ENCODE results near the gene EHMT1. TPM values are rescaled to one million over a fixed set of nuclear protein-coding genes. Genes with fewer than 3 reads are reported as not detected.
A peak's percentile ranks its signal among the peaks of the same experiment; 100 is the strongest.

The EHMT1 gene
- total RNA-seq, 1 donor from 2014 or later, result 82.7 TPM

DNA sequence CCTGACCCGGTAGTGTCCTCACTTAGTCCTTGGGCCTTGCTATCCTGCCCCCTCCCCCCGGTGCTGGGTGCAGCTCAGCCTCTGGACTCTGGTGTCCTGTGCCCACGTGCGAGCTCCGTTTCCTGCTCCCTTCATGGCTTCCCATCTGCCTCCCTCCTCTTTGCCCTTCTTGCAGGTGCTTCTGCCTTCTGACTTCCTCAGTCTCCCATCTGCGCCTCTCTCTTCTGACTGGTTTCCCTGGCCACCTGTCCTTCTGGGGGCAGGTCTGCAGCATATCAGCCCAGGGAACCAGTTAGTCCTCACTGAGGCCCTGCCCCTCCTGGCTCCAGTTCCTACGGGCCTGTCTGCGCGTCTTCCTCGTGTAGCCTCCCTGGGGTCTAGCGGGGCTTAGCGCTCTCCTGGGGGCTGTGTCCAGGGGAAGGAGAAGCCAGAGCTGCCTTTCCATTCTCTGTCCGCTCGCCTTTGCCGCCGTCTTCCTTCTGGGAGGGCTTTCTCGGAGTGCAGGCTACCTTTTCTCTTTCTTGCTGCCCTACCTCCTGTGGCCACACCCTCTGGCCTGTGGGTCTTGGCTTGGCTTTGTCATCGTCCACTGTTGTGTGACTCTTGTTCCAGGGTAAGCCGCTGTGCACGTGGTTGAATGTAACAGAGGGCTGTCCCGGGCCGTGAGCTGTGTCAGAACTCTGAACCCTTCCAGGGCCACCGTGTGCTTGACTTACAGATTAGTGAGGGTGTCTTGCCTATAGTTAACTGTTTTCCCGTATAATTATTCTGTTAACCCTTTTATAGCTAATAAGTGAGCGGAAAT is 51.8 kb downstream of the EHMT1 start:
- Histone ChIP-seq H3K36me3 (no peaks in the 10 kb centered on the region), H3K27me3 (no peaks in the 10 kb centered on the region), H3K9me3 (no peaks in the 10 kb centered on the region), H3K27ac (no peak overlapping the region), H3K4me1 (peaks cover 31% of the 10 kb centered on the region), H3K4me3 (no peak overlapping the region)
- intact Hi-C loops (cut with DNase I), result no loop called here
- ATAC-seq (peak; percentile 53), DNase-seq (peak; percentile 64)
- TF ChIP-seq, protein P1, sequence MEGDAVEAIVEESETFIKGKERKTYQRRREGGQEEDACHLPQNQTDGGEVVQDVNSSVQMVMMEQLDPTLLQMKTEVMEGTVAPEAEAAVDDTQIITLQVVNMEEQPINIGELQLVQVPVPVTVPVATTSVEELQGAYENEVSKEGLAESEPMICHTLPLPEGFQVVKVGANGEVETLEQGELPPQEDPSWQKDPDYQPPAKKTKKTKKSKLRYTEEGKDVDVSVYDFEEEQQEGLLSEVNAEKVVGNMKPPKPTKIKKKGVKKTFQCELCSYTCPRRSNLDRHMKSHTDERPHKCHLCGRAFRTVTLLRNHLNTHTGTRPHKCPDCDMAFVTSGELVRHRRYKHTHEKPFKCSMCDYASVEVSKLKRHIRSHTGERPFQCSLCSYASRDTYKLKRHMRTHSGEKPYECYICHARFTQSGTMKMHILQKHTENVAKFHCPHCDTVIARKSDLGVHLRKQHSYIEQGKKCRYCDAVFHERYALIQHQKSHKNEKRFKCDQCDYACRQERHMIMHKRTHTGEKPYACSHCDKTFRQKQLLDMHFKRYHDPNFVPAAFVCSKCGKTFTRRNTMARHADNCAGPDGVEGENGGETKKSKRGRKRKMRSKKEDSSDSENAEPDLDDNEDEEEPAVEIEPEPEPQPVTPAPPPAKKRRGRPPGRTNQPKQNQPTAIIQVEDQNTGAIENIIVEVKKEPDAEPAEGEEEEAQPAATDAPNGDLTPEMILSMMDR (IDR thresholded peaks at IDR 0.05), result no peak

DNA sequence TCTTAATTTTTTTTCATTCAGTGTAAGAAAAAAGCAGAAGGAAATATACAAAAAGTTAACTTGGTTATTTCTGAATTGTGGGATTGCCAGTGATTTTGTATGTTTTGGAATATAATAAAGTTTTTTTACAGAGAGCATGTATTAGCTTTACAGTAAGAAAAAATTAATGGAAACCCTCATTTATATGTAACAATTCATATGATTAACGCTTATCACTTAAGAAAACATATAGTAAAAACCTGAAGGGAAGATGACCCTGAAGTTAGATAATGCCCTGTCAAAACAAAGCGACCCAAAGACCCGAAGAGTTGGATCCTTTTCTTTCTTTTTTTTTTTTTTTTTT is 52.4 kb downstream of the EHMT1 start:
- Histone ChIP-seq H3K27ac (no peak overlapping the region), H3K9me3 (no peaks in the 10 kb centered on the region), H3K4me3 (no peak overlapping the region), H3K4me1 (peaks cover 28% of the 10 kb centered on the region), H3K27me3 (no peaks in the 10 kb centered on the region), H3K36me3 (no peaks in the 10 kb centered on the region)
- intact Hi-C loops (cut with DNase I), result no loop called here
- TF ChIP-seq, protein P1 (IDR thresholded peaks at IDR 0.05), result no peak
- ATAC-seq (no peak), DNase-seq (no peak)

DNA sequence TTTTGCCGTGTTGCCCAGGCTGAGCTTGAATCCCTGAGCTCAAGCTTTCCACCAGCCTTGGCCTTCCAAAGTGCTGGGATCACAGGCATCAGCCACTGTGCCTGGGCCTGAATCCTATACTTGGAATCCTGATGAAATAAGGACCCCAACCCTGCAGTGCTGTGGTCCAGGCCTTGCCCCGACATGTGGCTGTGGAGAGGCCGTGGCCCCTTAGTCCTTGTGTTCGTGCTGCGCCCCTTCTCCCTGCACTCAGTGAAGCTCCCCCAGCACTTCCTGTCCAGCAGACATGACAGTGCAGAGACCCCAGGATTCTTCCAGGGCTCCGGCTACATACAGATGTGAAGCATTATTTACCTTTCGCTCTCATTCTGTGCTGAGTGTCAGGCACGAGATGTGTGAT is 52.9 kb downstream of the EHMT1 start:
- DNase-seq, result peak; percentile 56
- TF ChIP-seq, protein P1 (IDR thresholded peaks at IDR 0.05), result no peak
- intact Hi-C loops (cut with DNase I), result no loop called here
- ATAC-seq, result no peak
- no peaks in the 10 kb centered on the region for H3K36me3 ChIP-seq
- H3K27ac ChIP-seq, result no peak overlapping the region
- no peak overlapping the region for H3K4me3 ChIP-seq
- H3K9me3 ChIP-seq, result no peaks in the 10 kb centered on the region
- peaks cover 23% of the 10 kb centered on the region for H3K4me1 ChIP-seq
- no peaks in the 10 kb centered on the region for H3K27me3 ChIP-seq

DNA sequence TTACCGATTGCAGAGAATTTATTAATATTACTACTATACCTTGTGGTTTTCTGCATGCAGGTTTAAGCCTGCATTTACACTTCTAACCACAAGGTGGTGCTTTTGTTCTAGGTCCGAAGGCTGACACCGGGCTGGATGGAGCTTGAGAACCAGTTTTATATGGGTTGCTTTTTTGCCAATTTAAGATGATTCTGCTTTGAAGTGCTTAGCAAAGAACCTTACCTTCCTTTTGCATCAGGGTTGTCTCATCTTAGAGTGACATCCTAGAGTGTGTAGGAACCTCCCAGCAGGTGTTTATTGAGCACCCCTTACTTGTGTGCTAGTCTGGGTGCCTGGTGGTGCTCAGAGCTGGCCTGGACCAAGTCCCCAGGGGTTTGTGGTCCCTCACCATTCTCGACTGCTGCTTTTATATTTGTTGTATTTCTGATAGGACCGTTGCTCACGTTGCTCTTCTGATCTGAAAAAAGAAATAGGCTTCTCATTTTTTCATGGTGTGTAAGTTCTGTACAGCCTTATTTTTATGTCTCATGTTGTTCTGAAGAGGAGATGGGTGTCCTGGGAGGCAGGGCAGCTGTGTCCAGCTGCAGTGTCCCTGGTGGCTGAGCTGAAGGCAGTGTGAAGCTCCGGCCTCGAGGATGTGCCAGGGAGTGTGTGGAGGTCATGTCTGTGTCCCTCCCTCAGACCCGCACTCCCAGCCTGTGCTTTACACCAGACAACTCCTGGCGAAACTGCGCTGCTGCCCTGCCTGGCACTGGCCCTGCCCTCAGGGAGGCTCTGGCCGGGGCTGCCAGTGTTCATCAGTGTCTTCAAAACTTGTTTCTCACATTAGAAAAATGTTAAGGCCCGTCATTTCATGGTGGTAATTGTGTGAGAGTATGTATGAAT is 54.3 kb downstream of the EHMT1 start:
- H3K4me3 ChIP-seq, result no peak overlapping the region
- H3K4me1 ChIP-seq, result peaks cover 12% of the 10 kb centered on the region
- ATAC-seq (peak; percentile 76), DNase-seq (peak; percentile 64)
- intact Hi-C loops (cut with DNase I), result no loop called here
- H3K9me3 ChIP-seq, result no peaks in the 10 kb centered on the region
- H3K27ac ChIP-seq, result no peak overlapping the region
- TF ChIP-seq, protein P1 (IDR thresholded peaks at IDR 0.05), result peak; percentile 80
- H3K27me3 ChIP-seq, result no peaks in the 10 kb centered on the region
- no peaks in the 10 kb centered on the region for H3K36me3 ChIP-seq

DNA sequence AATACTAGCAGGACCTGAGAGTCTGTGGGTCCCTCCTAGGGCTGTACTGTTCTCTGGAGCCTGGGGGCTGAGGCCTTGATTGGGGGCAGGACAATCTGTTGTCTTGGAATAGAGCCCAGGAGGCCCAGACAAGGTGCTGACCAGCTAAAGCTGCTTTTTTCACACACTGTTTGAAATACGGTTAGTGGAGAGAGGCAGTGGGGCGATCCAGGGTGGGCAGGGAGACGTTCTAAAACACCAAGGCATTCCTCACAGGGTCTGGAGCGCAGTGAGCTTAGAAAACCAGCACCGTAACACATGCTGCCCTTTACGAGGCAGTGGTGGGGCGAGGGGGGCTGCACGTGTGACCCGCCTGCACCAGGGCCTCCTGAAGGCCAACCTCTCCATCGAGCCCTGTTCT is 55.1 kb downstream of the EHMT1 start:
- Histone ChIP-seq H3K27me3 (no peaks in the 10 kb centered on the region), H3K27ac (no peak overlapping the region), H3K9me3 (no peaks in the 10 kb centered on the region), H3K36me3 (no peaks in the 10 kb centered on the region), H3K4me1 (peaks cover 12% of the 10 kb centered on the region), H3K4me3 (no peak overlapping the region)
- intact Hi-C loops (cut with DNase I), result no loop called here
- peak; percentile 49 for DNase-seq
- ATAC-seq, result no peak
- TF ChIP-seq, protein P1 (IDR thresholded peaks at IDR 0.05), result no peak

All from upper lobe of right lung (tissue), 1 donor.